B cell (primary cell): ENCODE measurements around the gene WASL.

Source experiments
- EZH2 ChIP-seq: IDR thresholded peaks from 2 replicates; pipeline ENCODE4 v1.6.1; 2012; ENCODE audit warnings: borderline replicate concordance, low read depth, mild to moderate bottlenecking, moderate library complexity, low read length; ENCODE audit not compliant: insufficient read depth, poor library complexity, severe bottlenecking
- TF ChIP-seq, protein P1 (sequence below): fragments of 200-600 bp; IDR thresholded peaks from one replicate; pipeline ENCODE4 v1.8.0; 2022; ENCODE audit warnings: antibody characterized with exemption, mild to moderate bottlenecking

- no peak for TF ChIP-seq EZH2
- TF ChIP-seq, protein P1, sequence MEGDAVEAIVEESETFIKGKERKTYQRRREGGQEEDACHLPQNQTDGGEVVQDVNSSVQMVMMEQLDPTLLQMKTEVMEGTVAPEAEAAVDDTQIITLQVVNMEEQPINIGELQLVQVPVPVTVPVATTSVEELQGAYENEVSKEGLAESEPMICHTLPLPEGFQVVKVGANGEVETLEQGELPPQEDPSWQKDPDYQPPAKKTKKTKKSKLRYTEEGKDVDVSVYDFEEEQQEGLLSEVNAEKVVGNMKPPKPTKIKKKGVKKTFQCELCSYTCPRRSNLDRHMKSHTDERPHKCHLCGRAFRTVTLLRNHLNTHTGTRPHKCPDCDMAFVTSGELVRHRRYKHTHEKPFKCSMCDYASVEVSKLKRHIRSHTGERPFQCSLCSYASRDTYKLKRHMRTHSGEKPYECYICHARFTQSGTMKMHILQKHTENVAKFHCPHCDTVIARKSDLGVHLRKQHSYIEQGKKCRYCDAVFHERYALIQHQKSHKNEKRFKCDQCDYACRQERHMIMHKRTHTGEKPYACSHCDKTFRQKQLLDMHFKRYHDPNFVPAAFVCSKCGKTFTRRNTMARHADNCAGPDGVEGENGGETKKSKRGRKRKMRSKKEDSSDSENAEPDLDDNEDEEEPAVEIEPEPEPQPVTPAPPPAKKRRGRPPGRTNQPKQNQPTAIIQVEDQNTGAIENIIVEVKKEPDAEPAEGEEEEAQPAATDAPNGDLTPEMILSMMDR: no peak
Observed at GRCh38 chr7:123744416-123744815, 4.4 kb downstream of the WASL start.
